Measurements from ENCODE around the gene HECA. TPM values are rescaled to one million over a fixed set of nuclear protein-coding genes. Genes with fewer than 3 reads are reported as not detected.

Gene HECA
- total and polyA plus RNA-seq, 2 experiments from 2014 or later, result 2.4 to 8.1 TPM

- H3K27ac ChIP-seq (ENCODE audit: low read depth), result no peak overlapping the region
- no peak for ATAC-seq
- no peaks in the 10 kb centered on the region for H3K36me3 Mint-ChIP-seq (ENCODE audit: low read depth)
Measured at GRCh38 chr6:139133262-139134063, 1.4 kb upstream of the HECA start.

GRCh38 chr6:139134064-139134395, 850 bp upstream of the HECA start:
- Mint-ChIP-seq H3K36me3 (ENCODE audit: low read depth) (no peaks in the 10 kb centered on the region), H3K27me3 (ENCODE audit: insufficient read depth, low read depth, poor library complexity) (peaks cover 7% of the 10 kb centered on the region), H3K4me3 (peak overlapping the region; percentile 36; the same call in 1 of the 3 replicates), H3K9me3 (no peaks in the 10 kb centered on the region), H3K4me1 (peaks cover 13% of the 10 kb centered on the region), H3K27ac (no peak overlapping the region)
- no peaks in the 10 kb centered on the region for H4K20me1 ChIP-seq (replicated peaks; ENCODE audit: insufficient read depth)
- H3K79me2 ChIP-seq (replicated peaks; ENCODE audit: insufficient read depth), result no peaks in the 10 kb centered on the region; the same call in 1 of the 2 replicates
- no peak for DNase-seq (ENCODE audit: low spot score)
- no peak overlapping the region for H2AFZ ChIP-seq
- H3F3A ChIP-seq (replicated peaks; ENCODE audit: low read depth), result peaks cover 4% of the 10 kb centered on the region
- no peak for ATAC-seq
- peaks cover 7% of the 10 kb centered on the region for H3K27me3 ChIP-seq (ENCODE audit: insufficient read depth)
- no peak overlapping the region for H3K27ac ChIP-seq (ENCODE audit: low read depth)
- H3K4me2 ChIP-seq, result no peak overlapping the region
- no peaks in the 10 kb centered on the region for H3K36me3 ChIP-seq (ENCODE audit: insufficient read depth)
- H3K4me3 ChIP-seq, result no peak overlapping the region
- no peaks in the 10 kb centered on the region; the same call in 1 of the 2 replicates for H3K9me2 ChIP-seq (ENCODE audit: insufficient read depth)
- H3K4me1 ChIP-seq (ENCODE audit: insufficient read depth), result peaks cover 6% of the 10 kb centered on the region; the same call in 1 of the 2 replicates
- no peak for TF ChIP-seq NANOG (IDR thresholded peaks at IDR 0.05; ENCODE audit: borderline replicate concordance)
- no peak for TF ChIP-seq CREB1 (CRISPR knock-in tag; IDR thresholded peaks at IDR 0.05; ENCODE audit: low read depth)
- TF ChIP-seq ZNF331 (CRISPR knock-in tag; IDR thresholded peaks at IDR 0.05; ENCODE audit: low read depth), result no peak
- TF ChIP-seq EZH2 (IDR thresholded peaks at IDR 0.05; ENCODE audit: low read depth, unreplicated experiment), result no peak
- TF ChIP-seq CTCF (conservative IDR thresholded peaks at IDR 0.05; ENCODE audit: low read depth in 2 of 2), result no peak
- no peak for TF ChIP-seq POLR2AphosphoS5 (IDR thresholded peaks at IDR 0.05; ENCODE audit: low read depth)
- no peak for TF ChIP-seq ZNF114 (CRISPR knock-in tag; IDR thresholded peaks at IDR 0.05)
- TF ChIP-seq, protein P1, sequence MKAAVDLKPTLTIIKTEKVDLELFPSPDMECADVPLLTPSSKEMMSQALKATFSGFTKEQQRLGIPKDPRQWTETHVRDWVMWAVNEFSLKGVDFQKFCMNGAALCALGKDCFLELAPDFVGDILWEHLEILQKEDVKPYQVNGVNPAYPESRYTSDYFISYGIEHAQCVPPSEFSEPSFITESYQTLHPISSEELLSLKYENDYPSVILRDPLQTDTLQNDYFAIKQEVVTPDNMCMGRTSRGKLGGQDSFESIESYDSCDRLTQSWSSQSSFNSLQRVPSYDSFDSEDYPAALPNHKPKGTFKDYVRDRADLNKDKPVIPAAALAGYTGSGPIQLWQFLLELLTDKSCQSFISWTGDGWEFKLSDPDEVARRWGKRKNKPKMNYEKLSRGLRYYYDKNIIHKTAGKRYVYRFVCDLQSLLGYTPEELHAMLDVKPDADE (IDR thresholded peaks at IDR 0.05), result no peak

More at GRCh38 chr6:139133262-139134063, 1.4 kb upstream of the HECA start:
- no peaks in the 10 kb centered on the region; the same call in 1 of the 2 replicates for H3K9me2 ChIP-seq (ENCODE audit: insufficient read depth)
- peaks cover 6% of the 10 kb centered on the region; the same call in 1 of the 2 replicates for H3K4me1 ChIP-seq (ENCODE audit: insufficient read depth)
- no peaks in the 10 kb centered on the region for H4K20me1 ChIP-seq (replicated peaks; ENCODE audit: insufficient read depth)
- H3K27me3 Mint-ChIP-seq (ENCODE audit: insufficient read depth, low read depth, poor library complexity), result peaks cover 7% of the 10 kb centered on the region
- no peak overlapping the region for H3K4me2 ChIP-seq
- H3F3A ChIP-seq (replicated peaks; ENCODE audit: low read depth), result peaks cover 4% of the 10 kb centered on the region
- peak overlapping the region; percentile 36; the same call in 2 of the 3 replicates for H3K4me3 Mint-ChIP-seq
- H3K9me3 Mint-ChIP-seq, result no peaks in the 10 kb centered on the region
- H3K79me2 ChIP-seq (replicated peaks; ENCODE audit: insufficient read depth), result no peaks in the 10 kb centered on the region
- no peak for DNase-seq (ENCODE audit: low spot score)
- peak overlapping the region; percentile 72 for H2AFZ ChIP-seq
- H3K27me3 ChIP-seq (ENCODE audit: insufficient read depth), result peaks cover 7% of the 10 kb centered on the region
- H3K4me1 Mint-ChIP-seq, result peaks cover 13% of the 10 kb centered on the region
- H3K36me3 ChIP-seq (ENCODE audit: insufficient read depth), result no peaks in the 10 kb centered on the region
- no peak overlapping the region for H3K4me3 ChIP-seq
- no peak for TF ChIP-seq REST (IDR thresholded peaks at IDR 0.05; ENCODE audit: unreplicated experiment)
- H3K27ac Mint-ChIP-seq, result no peak overlapping the region

Data from GM23338 (cell line).